IPS-NIHi7 (cell line): Measurements from ENCODE around the gene ZMYND10.

Experiments used
- DNase-seq: peaks from one replicate; pipeline ENCODE4 v3.0.0; 2012; ENCODE audit warnings: mixed read lengths; ENCODE audit errors: extremely low spot score

The ZMYND10 gene

GRCh38 chr3:50371133-50371685, 25.7 kb upstream of the ZMYND10 start:
- DNase-seq: no peak

- no peak for DNase-seq
Observed at GRCh38 chr3:50370594-50370993, 25.1 kb upstream of the ZMYND10 start.

- no peak for DNase-seq
Observed at GRCh38 chr3:50369012-50369670, 23.6 kb upstream of the ZMYND10 start.

GRCh38 chr3:50365842-50366220, 20.3 kb upstream of the ZMYND10 start:
- DNase-seq: no peak

- peak; percentile 97 for DNase-seq
Observed at GRCh38 chr3:50365080-50365841, 19.7 kb upstream of the ZMYND10 start.

GRCh38 chr3:50364573-50365079, 19.1 kb upstream of the ZMYND10 start:
- DNase-seq: no peak

- DNase-seq: no peak
Observed at GRCh38 chr3:50359760-50360110, 14.2 kb upstream of the ZMYND10 start.

- peak; percentile 98 for DNase-seq
Observed at GRCh38 chr3:50358911-50359759, 13.6 kb upstream of the ZMYND10 start, which contains the start of gene TMEM115. Gene TMEM115 (minus strand): TSS chr3:50359521. CDS start chr3:50359063, 458 bp downstream.

GRCh38 chr3:50358355-50358910, 12.9 kb upstream of the ZMYND10 start:
- DNase-seq: no peak

- DNase-seq: no peak
Observed at GRCh38 chr3:50357481-50357880, 11.9 kb upstream of the ZMYND10 start.

GRCh38 chr3:50356553-50356952, 11.0 kb upstream of the ZMYND10 start:
- DNase-seq: no peak

GRCh38 chr3:50355829-50356552, 10.5 kb upstream of the ZMYND10 start:
- DNase-seq: no peak

- DNase-seq: no peak
Observed at GRCh38 chr3:50354850-50355249, 9.3 kb upstream of the ZMYND10 start.

- no peak for DNase-seq
Observed at GRCh38 chr3:50354186-50354764, 8.7 kb upstream of the ZMYND10 start.

GRCh38 chr3:50353245-50354004, 7.9 kb upstream of the ZMYND10 start:
- no peak for DNase-seq

- DNase-seq: no peak
Observed at GRCh38 chr3:50352781-50353180, 7.2 kb upstream of the ZMYND10 start.

GRCh38 chr3:50351323-50351697, 5.8 kb upstream of the ZMYND10 start:
- no peak for DNase-seq

- DNase-seq: peak; percentile 93
Observed at GRCh38 chr3:50350527-50351322, 5.2 kb upstream of the ZMYND10 start, which contains the start of the genes CYB561D2 and NPRL2. Gene CYB561D2 (plus strand): TSS chr3:50350862. CDS start chr3:50351434, 572 bp downstream. Gene NPRL2 (minus strand): TSS chr3:50350775. CDS start chr3:50350652, 123 bp downstream.

GRCh38 chr3:50350213-50350526, 4.6 kb upstream of the ZMYND10 start:
- DNase-seq: no peak
